Breast epithelium (tissue), 3 donors: ENCODE measurements around the gene CORO2B.

Source experiments
- POLR2AphosphoS5 ChIP-seq, 3 donors: sonication (generic); formaldehyde crosslinking; IDR thresholded peaks; one replicate each; pipeline ENCODE4 v1.6.1; 2017; ENCODE audit warnings: antibody characterized with exemption in 3 of 3
- TF ChIP-seq, protein P1 (sequence below), 3 donors: fragments of 450-650 bp; IDR thresholded peaks; one replicate each; pipeline ENCODE4 v1.5.1; 2016 to 2017; ENCODE audit warnings: antibody characterized with exemption in 3 of 3, mild to moderate bottlenecking in 3 of 3, moderate library complexity in 3 of 3

DNA sequence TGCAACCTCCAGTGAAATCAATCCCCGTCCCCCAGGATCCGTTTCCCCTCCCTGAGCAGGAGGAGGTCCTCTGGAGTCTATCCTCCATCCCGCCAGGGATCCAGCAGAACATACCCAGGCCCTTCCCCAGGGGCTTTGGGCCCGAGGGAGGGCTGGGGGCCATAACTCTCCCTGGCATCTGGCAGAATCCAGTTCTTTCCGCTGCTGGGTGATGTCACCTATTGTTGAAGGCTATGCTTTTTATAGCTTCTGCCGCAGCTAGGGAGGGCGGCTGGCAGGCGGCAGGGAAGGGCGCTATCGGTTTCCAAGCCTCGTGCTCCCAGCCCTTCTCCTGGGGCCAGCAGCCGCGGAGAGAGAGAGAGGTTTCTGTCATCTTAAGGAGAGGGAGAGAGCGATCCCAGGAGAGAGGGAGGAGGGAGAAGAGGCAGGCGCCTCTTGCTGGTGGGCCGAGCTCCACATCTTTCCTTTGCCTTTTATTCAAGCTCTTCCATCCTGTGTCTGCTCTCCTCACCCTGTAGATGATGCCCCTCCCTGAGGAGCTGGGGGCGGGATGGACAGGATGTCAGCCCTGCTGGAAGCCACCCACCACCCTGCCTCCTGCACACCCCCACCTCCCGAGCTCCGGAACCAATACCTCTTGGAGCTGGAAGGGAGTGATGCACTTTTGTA, 121.8 kb downstream of the CORO2B start:
- TF ChIP-seq, protein P1, sequence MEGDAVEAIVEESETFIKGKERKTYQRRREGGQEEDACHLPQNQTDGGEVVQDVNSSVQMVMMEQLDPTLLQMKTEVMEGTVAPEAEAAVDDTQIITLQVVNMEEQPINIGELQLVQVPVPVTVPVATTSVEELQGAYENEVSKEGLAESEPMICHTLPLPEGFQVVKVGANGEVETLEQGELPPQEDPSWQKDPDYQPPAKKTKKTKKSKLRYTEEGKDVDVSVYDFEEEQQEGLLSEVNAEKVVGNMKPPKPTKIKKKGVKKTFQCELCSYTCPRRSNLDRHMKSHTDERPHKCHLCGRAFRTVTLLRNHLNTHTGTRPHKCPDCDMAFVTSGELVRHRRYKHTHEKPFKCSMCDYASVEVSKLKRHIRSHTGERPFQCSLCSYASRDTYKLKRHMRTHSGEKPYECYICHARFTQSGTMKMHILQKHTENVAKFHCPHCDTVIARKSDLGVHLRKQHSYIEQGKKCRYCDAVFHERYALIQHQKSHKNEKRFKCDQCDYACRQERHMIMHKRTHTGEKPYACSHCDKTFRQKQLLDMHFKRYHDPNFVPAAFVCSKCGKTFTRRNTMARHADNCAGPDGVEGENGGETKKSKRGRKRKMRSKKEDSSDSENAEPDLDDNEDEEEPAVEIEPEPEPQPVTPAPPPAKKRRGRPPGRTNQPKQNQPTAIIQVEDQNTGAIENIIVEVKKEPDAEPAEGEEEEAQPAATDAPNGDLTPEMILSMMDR (IDR thresholded peaks at IDR 0.05) = no peak
- TF ChIP-seq POLR2AphosphoS5 (IDR thresholded peaks at IDR 0.05) = peak in 1 of 3 donors; percentile 16
